KMS-11 (cell line): Measurements from ENCODE around the gene CELSR3.

ENCODE experiments used
- H2AFZ ChIP-seq: fragments of 200-600 bp; sonication (generic); 2 replicates; pipeline ENCODE4 v1.6.1; 2016; ENCODE audit warnings: antibody characterized with exemption, mixed run types, low read depth
- H3K27ac ChIP-seq: fragments of 200-600 bp; sonication (generic); 2 replicates; pipeline ENCODE4 v1.6.1; 2016; ENCODE audit warnings: mild to moderate bottlenecking, mixed run types
- H3K27me3 ChIP-seq: fragments of 200-600 bp; sonication (generic); 2 replicates; pipeline ENCODE4 v1.6.1; 2017; ENCODE audit warnings: mild to moderate bottlenecking, low read depth, mixed run types, moderate library complexity; ENCODE audit not compliant: insufficient read depth
- H3K36me3 ChIP-seq: fragments of 200-600 bp; sonication (generic); 2 replicates; pipeline ENCODE4 v1.6.1; 2017; ENCODE audit warnings: mild to moderate bottlenecking, mixed run types; ENCODE audit not compliant: insufficient read depth
- H3K4me1 ChIP-seq: fragments of 200-600 bp; sonication (generic); 2 replicates; pipeline ENCODE4 v1.6.1; 2016; ENCODE audit warnings: mild to moderate bottlenecking, low read depth, mixed run types; ENCODE audit not compliant: poor library complexity, severe bottlenecking
- H3K4me2 ChIP-seq: fragments of 200-600 bp; sonication (generic); 2 replicates; pipeline ENCODE4 v1.7.0; 2016; ENCODE audit warnings: mild to moderate bottlenecking, mixed run types
- H3K4me3 ChIP-seq: fragments of 200-600 bp; sonication (generic); IDR thresholded peaks from 2 replicates; pipeline ENCODE4 v1.6.1; 2017; ENCODE audit warnings: low read depth, low read length, mixed read lengths; ENCODE audit not compliant: insufficient read depth
- H3K79me2 ChIP-seq: fragments of 200-600 bp; sonication (generic); 2 replicates; pipeline ENCODE4 v1.6.1; 2016; ENCODE audit warnings: low read depth, mixed run types; ENCODE audit not compliant: insufficient read depth
- H3K9ac ChIP-seq: fragments of 200-600 bp; sonication (generic); 2 replicates; pipeline ENCODE4 v1.6.1; 2016; ENCODE audit warnings: mild to moderate bottlenecking, mixed run types
- H4K20me1 ChIP-seq: fragments of 200-600 bp; sonication (generic); 2 replicates; pipeline ENCODE4 v1.6.1; 2016; ENCODE audit warnings: mild to moderate bottlenecking, mixed run types; ENCODE audit not compliant: insufficient read depth
- CTCF ChIP-seq: fragments of 200-600 bp; sonication (generic); conservative IDR thresholded peaks from 2 replicates; pipeline ENCODE4 v1.6.1; 2017; ENCODE audit warnings: low read depth, mild to moderate bottlenecking, antibody characterized with exemption, low read length, moderate library complexity, mixed read lengths

CELSR3 gene

GRCh38 chr3:48596676-48597407, 65.8 kb downstream of the CELSR3 start:
- H3K27ac ChIP-seq: no peak overlapping the region
- H3K9ac ChIP-seq: no peak overlapping the region
- H3K4me1 ChIP-seq: no peaks in the 10 kb centered on the region

GRCh38 chr3:48596157-48596556, 66.5 kb downstream of the CELSR3 start:
- no peak overlapping the region for H3K27ac ChIP-seq
- no peaks in the 10 kb centered on the region for H3K4me1 ChIP-seq
- H3K36me3 ChIP-seq: no peaks in the 10 kb centered on the region
- no peaks in the 10 kb centered on the region for H3K79me2 ChIP-seq
- H2AFZ ChIP-seq: no peak overlapping the region
- no peak overlapping the region for H3K4me2 ChIP-seq
- no peak overlapping the region for H3K9ac ChIP-seq
- no peaks in the 10 kb centered on the region; the same call in 1 of the 2 replicates for H3K27me3 ChIP-seq
- no peaks in the 10 kb centered on the region for H4K20me1 ChIP-seq
- no peak overlapping the region for H3K4me3 ChIP-seq
- TF ChIP-seq CTCF: no peak

More at GRCh38 chr3:48596676-48597407, 65.8 kb downstream of the CELSR3 start:
- no peak overlapping the region for H3K4me2 ChIP-seq
- H3K4me3 ChIP-seq: no peak overlapping the region
- H2AFZ ChIP-seq: no peak overlapping the region
- H3K27me3 ChIP-seq: no peaks in the 10 kb centered on the region; the same call in 1 of the 2 replicates
- H3K79me2 ChIP-seq: no peaks in the 10 kb centered on the region
- TF ChIP-seq CTCF: no peak
- H4K20me1 ChIP-seq: no peaks in the 10 kb centered on the region
- no peaks in the 10 kb centered on the region for H3K36me3 ChIP-seq

- Histone ChIP-seq H3K4me3 (no peak overlapping the region), H4K20me1 (no peaks in the 10 kb centered on the region), H3K79me2 (no peaks in the 10 kb centered on the region), H3K27me3 (peaks cover 5% of the 10 kb centered on the region; the same call in 1 of the 2 replicates), H3K27ac (no peak overlapping the region), H3K36me3 (no peaks in the 10 kb centered on the region), H3K4me1 (no peaks in the 10 kb centered on the region), H2AFZ (no peak overlapping the region), H3K9ac (no peak overlapping the region), H3K4me2 (no peak overlapping the region)
- no peak for TF ChIP-seq CTCF
Measured at GRCh38 chr3:48595526-48596121, 67.1 kb downstream of the CELSR3 start.

- H3K27me3 ChIP-seq: peaks cover 9% of the 10 kb centered on the region; the same call in 1 of the 2 replicates
- H3K4me2 ChIP-seq: no peak within 1 kb of the TSS
- no peaks in the 10 kb centered on the region for H3K4me1 ChIP-seq
- H3K9ac ChIP-seq: no peak within 1 kb of the TSS
- TF ChIP-seq CTCF: no peak
- H2AFZ ChIP-seq: no peak within 1 kb of the TSS
- H3K4me3 ChIP-seq: no peak within 1 kb of the TSS
- H3K27ac ChIP-seq: no peak within 1 kb of the TSS
- no peaks in the 10 kb centered on the region for H4K20me1 ChIP-seq
- H3K79me2 ChIP-seq: no peaks in the 10 kb centered on the region
- no peaks in the 10 kb centered on the region for H3K36me3 ChIP-seq
Measured at GRCh38 chr3:48595075-48595525, 67.6 kb downstream of the CELSR3 start, which contains the start of gene COL7A1. Gene COL7A1, minus strand, starts transcription at chr3:48595329. Its CDS starts 170 bp downstream, at chr3:48595159.
